ENCODE measurements around the gene TBX4.
"Not testable (repeated sequence)": the region's sequence is repeated elsewhere in the genome, so short reads cannot be mapped to it uniquely, and the experiment has no call there.

- TF ChIP-seq, protein P1, sequence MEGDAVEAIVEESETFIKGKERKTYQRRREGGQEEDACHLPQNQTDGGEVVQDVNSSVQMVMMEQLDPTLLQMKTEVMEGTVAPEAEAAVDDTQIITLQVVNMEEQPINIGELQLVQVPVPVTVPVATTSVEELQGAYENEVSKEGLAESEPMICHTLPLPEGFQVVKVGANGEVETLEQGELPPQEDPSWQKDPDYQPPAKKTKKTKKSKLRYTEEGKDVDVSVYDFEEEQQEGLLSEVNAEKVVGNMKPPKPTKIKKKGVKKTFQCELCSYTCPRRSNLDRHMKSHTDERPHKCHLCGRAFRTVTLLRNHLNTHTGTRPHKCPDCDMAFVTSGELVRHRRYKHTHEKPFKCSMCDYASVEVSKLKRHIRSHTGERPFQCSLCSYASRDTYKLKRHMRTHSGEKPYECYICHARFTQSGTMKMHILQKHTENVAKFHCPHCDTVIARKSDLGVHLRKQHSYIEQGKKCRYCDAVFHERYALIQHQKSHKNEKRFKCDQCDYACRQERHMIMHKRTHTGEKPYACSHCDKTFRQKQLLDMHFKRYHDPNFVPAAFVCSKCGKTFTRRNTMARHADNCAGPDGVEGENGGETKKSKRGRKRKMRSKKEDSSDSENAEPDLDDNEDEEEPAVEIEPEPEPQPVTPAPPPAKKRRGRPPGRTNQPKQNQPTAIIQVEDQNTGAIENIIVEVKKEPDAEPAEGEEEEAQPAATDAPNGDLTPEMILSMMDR (IDR thresholded peaks at IDR 0.05; ENCODE audit: poor library complexity), result not testable (repeated sequence)
- TF ChIP-seq EZH2 (IDR thresholded peaks at IDR 0.05; ENCODE audit: borderline replicate concordance); EZH2phosphoT487 (IDR thresholded peaks at IDR 0.05; ENCODE audit: low read depth, severe bottlenecking, unreplicated experiment): not testable (repeated sequence)
Observed at GRCh38 chr17:61449140-61449539, 3.1 kb upstream of the TBX4 start.
